ENCODE data around the gene EIF2AK3. TPM values are rescaled to one million over a fixed set of nuclear protein-coding genes. Genes with fewer than 3 reads are reported as not detected.
A peak's percentile ranks its signal among the peaks of the same experiment; 100 is the strongest.
"Not testable (repeated sequence)": the region's sequence is repeated elsewhere in the genome, so short reads cannot be mapped to it uniquely, and the experiment has no call there.

EIF2AK3 gene
- total RNA-seq, 1 donor from 2014 or later, result 6.2 TPM

GRCh38 chr2:88596141-88596830 lies 31.0 kb downstream of the EIF2AK3 start:
- no peak for ATAC-seq

GRCh38 chr2:88591698-88592097 lies 35.6 kb downstream of the EIF2AK3 start:
- no peak for ATAC-seq

GRCh38 chr2:88590998-88591613 lies 36.2 kb downstream of the EIF2AK3 start:
- ATAC-seq, result peak; percentile 67

GRCh38 chr2:88585969-88586368 lies 41.3 kb downstream of the EIF2AK3 start:
- no peak for ATAC-seq

DNA sequence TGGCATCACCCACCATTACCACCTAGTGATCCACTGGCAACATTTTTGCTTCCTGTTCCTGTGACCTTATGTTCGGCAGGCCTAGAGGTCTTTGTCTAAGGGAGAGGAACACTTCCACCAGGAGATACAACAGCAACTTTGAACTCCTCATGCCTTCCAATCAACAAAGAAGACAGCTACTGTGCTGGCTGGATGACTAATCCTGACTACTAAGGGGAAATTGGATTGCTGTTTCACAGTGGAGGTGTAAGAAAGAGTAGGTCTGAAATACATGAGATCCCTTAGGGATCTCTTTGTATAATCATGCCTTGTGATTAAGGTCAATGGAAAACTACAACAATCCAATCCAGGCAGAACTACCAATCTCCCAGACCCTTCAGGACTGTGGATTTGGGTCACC lies 45.2 kb downstream of the EIF2AK3 start:
- no peak for ATAC-seq

GRCh38 chr2:88580088-88580487 lies 47.2 kb downstream of the EIF2AK3 start:
- ATAC-seq, result no peak

- ATAC-seq, result no peak
Observed at GRCh38 chr2:88575630-88576029, 51.6 kb downstream of the EIF2AK3 start.

DNA sequence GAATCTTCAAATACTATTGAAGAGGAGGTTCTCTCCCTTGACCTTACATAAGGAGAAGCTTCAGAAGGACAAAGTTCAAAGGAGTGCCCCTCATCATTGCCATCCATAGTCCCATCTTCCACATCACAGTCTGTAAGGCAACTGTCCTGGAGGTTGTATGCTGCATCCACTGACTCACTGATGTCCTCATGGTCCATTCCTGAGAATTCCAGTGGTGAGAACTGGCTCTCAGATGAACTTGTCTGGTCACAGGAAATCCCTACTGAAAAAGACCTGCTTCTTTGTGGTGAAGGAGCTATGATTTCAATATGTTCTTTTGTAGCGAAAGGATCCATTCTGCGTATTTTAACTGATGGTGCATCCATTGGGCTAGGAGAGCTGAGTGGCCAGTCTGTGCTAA lies 52.2 kb downstream of the EIF2AK3 start:
- no peak for ATAC-seq

- no peak for ATAC-seq
Observed at GRCh38 chr2:88574445-88574844, 52.8 kb downstream of the EIF2AK3 start.

DNA sequence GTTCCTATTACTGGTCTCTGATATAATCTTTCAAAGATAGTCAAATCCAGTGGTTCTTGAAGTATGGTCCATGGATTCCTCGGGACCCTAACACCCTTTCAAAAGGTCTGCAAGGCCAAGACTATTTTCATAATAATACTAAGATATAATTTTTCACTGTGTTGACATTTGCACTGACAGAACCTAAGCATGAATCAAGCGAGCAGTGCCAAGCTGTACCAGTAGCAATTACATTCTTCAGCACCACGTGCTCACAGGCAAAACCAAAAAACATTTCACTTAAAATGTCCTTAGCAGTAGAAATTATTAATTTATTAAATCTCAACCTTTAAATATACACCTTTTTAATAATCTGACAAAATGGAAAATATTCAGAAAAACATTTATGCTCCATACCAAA lies 59.1 kb downstream of the EIF2AK3 start:
- ATAC-seq, result no peak

DNA sequence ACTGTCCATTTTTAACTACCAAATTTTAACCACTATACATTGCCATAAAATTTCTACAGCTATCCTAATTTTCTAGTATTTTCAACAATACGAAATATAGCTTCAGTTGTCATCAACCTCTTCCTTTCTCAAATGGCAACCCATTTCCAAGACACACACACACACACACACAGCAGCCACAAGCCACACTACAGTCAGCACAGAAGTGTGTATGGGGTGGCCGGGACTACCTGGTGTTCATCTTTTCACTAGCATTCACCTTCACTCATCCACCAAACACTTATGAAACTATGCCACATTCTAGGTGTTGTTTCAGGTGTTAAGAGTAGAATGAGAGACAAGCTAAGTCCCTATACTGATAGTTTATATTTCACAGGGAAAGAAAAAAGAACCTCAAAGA lies 62.9 kb downstream of the EIF2AK3 start:
- ATAC-seq, result no peak

GRCh38 chr2:88563129-88563528 lies 64.1 kb downstream of the EIF2AK3 start:
- no peak for ATAC-seq

DNA sequence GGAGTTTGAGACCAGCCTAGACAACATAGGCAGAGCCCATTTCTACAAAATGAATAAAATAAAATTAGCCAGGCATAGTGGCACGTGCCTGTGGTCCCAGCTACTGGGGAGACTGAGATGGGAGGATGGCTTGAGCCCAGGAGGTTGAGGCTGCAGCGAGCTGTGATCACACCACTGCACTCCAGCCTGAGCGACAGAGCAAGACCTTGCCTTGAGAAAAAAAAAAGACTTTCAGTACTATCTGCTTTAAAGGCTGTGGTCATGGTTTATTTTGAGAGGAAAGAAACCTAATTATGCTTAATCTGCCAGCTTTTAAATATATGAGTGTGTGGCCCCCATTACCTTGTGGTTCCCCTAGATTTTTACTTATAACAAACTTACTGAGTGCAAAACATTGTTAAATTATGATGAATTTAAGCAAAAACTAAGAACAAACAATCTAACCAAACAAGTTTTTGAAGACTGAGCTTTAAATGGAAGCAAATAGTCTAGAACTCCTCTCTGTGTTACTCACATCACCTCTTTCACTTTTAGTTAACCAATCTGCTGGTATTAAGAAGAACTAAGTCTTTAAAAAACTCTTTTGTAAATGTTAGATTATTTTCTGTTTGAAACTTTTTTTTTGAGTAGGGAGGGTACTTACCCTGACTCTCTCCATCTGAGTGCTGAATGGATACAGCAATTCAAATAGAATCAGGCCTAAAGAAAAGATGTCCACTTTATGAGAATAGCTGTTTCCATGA lies 65.4 kb downstream of the EIF2AK3 start:
- ATAC-seq, result no peak

DNA sequence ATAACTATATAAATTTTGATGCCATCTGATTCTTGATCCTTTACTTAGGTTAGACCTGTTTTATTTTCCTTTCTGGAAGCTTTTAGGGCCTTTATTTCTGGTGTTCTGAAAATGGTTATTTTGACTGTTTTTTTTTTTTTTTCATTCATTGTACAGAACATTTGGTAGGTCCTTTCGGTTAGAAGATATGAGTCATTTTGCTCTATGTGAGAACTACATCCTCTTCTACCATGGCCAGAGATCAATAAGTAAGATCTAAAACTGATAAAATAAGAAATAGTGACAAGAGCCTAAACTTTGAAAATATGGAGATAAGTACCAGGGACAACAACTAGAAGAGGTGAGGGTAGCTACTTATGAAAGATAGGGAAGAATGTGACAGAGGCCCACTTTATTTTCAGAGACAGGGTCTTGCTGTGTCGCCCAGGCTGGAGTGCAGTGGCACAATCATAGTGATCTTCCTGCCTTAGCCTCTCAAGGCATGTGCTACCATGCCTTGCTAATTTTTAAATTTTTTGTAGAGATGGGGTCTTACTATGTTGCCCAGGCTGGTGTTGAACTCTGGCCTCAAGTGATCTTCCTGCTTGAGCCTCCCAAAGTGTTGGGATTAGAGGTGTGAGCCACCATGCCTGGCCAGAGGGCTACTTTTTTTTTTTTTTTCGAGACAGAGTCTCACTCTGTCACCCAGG lies 66.5 kb downstream of the EIF2AK3 start:
- no peak for ATAC-seq

- no peak for ATAC-seq
Observed at GRCh38 chr2:88557290-88557689, 70.0 kb downstream of the EIF2AK3 start.

- ATAC-seq, result no peak
Observed at GRCh38 chr2:88556026-88556425, 71.2 kb downstream of the EIF2AK3 start.

- no peak for ATAC-seq
Observed at GRCh38 chr2:88554189-88554588, 73.1 kb downstream of the EIF2AK3 start.

DNA sequence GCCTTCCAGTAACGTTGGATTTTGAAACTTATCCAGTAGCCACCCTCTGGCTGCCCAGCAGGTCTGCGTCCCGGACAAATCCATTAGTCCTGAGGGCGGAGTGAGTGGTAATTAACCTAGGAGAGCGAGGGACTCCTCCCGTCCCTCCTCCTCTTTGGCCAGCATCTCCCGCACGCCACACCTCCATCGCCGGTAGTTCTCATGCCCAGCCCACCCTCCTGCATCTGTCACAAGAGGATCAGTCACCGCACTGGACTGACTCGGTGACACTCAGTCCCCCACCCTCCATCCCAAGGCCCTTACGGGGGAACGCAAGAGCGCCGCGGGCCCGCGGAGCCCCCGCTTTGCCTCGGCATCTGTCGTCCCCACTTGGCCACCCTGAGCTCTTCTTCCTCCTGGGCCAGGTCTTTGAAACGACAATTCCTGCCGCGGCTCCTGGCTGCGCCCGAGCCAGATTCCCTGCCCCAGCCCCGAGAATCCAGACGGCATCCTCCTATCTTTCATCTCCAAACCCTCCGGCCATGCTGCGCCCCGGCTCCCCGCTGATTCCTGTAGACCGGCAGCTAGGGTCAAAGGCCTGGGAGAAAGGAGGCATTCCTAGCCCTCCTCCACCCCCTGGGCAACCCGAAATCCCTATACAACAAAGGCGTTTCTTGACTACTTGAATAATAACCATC lies 77.5 kb downstream of the EIF2AK3 start:
- no peak for ATAC-seq

DNA sequence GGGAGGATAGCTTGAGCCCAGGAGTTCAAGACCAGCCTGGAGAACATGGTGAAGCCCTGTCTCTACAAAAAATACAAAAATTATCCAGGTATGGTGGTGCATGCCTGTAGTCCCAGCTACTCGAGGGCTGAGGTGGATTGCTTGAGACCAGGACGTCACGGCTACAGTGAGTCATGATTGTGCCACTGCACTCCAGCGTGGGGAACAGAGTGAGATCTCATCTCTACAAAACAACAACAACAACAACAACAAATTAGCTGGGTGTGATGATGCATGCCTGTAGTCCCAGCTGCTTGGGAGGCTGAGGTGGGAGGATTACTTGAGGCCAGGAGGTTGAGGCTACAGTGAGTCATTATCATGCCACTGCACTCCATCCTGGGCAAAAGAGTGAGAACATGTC lies 81.0 kb downstream of the EIF2AK3 start:
- ATAC-seq, result not testable (repeated sequence)

DNA sequence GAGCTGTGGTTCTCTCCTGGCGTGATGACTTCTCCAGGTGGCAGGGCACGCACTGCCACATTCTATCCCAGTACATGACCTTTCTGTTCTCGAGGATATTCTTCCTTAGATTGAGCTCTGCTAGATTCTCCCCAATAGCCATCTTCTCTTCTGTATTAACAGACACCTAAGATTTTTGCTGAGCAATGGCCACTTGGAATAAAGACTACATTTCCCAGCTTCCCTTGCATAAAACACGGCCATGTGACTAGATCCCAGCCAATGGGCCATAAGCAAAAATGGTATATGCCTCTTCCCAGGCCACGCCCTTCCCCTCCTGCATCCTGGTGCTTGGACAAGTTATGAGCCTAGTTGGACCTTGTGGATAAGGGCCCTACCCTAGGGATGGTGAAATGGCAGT lies 82.1 kb downstream of the EIF2AK3 start:
- ATAC-seq, result peak; percentile 62

- no peak for ATAC-seq
Observed at GRCh38 chr2:88543541-88544057, 83.7 kb downstream of the EIF2AK3 start.

DNA sequence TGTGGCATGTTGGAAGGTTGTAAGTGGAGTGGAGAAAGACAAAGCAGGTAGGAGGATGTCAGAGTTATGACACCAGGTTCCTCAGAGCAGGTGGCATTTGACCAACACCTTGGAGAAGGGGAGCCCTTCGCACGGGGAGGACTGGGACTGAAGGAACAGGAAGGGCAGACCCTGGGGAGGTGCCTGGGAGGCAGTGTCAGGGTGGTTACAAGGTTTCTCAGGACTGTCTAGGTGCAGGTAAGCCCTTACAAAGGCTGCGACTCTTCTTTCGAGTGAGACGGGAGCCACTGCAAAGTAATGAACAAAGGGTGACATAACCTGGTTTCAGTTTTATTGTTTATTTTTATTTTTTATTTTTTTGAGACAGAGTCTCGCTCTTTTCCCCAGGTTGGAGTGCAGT lies 84.6 kb downstream of the EIF2AK3 start:
- ATAC-seq, result no peak
